Stimulated activated CD4-positive, alpha-beta T cell treated with anti-CD3 and anti-CD28 coated beads, Interleukin-4, amount 100 ng/mL, for 1 hour (primary cell): Measurements from ENCODE around the gene CMIP.

Experiments
- DNase-seq: peaks from one replicate; pipeline ENCODE4 v3.0.0-alpha.2; 2020

Gene CMIP

DNA sequence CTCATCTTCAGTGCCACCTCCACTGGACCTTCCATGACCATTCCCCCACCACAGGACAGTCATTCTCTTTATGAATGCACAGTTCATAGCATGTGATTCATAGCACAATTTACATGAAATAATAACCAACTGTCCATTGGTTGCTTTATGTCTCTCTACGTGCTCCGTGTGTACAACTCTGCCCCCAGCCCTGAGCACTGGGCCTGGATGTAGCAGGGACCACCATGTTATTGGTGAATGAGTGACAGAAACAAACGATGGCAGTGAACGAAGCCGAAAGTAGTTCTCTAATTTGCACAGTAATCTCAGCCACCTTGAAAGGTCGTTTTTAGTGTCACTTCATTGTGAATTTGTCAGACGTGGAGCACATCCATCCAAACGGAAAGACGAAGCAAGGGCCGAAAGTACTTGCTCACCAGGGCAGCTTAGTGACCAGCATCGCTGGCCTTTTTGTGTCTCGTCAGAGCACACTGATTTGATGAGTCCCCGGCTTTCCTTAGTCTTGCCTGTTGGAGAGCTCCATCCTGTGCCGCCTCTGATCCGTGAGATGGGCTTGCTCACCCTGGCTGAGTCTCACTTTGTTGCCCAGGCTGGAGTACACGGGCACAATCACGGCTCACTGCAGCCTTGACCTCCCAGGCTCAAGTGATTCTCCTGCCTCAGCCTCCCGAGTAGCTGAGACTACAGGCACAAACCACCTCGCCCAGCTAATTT, 95.3 kb downstream of the CMIP start:
- DNase-seq, result no peak

DNA sequence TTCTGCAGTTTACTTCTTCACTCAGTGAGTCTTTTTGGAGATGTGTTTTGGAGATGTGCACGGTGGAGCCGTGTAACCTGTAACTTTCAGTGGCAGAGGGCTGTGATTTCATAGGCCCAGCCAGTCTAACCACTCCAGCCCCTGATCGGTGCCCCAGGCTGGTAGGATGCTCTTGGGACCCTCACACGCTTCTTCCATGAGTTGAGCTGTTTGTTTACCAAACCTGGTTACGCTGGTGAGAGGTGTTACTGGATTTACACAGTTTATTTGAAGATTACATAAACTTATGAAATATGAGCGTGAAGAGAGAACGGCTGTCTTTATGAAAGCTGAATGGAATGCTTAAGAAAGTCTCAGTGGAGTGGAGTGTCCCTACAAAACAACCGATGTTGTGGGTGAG, 96.7 kb downstream of the CMIP start:
- DNase-seq, result no peak

DNA sequence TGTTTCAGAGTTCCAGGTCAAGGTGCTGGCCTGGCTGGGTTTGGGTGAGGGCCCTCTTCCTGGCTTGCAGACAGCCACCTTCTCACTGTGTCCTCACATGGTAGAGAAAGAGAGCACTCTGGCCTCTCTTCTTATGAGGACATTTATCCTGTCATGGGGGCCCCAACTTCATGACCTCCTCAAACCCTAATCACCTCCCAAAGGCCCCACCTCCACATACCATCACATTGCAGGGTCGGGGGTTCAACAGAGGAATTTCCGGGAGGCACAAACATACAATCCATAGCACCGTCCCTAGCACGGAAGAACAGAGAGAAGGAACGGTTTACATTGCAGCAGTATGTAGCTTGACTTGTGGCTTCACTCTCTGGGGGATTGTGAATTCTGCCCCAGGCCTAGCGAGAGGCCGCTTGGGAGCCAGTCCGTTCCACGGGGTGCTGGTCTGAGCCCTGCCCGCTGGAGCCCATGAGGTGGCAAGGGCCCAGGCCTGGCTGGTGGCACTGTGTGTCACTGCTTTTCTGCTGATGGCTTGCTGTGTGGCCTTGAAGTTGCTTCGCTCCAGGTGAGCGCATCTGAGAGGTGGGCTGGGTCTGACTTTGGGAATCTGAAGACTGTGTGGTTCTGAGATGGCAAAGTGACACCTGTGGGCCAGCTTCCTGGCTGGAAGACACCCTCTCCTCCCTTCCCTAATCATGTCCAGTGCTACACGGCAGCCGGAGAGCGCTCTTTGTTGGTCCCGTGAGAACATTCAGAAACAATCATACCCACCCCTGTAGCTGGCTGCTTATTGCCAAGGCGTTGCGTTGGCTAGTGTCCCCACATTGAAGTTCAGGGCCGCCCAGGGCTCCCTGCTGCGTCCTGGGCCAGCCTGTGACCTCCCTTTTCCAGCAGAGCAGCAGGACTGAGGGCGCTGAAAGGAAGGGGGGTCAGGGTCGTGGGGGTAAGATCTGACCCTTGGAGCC, 98.3 kb downstream of the CMIP start:
- no peak for DNase-seq

DNA sequence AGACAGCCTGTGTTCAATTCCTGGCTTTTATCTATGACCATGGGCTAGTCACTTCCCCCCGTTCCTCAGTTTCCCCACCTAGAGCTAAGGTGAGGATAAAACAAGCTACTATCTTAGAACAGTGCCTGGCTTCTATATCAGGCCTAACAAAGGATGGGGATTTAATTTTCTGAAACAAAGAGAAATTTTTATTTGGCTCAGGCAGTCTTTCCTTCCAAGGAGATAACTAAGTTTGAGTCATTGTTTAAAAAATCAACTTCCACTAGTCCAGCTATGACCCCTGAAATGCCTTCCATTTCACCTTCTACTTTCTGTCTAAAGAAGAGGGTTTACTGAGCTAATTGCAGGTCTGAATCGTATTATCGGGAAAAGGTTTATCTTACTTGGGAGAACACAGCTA, 99.0 kb downstream of the CMIP start:
- no peak for DNase-seq

DNA sequence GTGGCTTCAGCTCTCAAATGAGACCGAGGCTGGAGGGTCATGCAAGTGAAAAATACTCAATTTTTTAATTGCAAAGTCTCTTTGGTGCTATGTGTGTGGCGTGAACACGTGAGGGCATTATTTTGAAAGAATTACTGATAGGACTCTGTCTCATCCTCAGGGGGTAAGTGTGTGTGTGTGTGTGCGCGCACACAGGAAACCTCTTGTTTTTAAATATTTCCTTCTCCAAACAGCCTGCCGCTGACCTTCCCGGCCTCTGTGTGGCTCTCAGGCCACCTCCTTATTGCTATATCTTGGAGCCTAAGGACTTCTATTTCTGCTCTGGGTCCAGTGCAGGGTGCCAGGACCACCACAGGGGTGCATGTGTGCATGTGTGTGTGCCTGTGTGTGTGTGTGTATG, 99.7 kb downstream of the CMIP start:
- no peak for DNase-seq

DNA sequence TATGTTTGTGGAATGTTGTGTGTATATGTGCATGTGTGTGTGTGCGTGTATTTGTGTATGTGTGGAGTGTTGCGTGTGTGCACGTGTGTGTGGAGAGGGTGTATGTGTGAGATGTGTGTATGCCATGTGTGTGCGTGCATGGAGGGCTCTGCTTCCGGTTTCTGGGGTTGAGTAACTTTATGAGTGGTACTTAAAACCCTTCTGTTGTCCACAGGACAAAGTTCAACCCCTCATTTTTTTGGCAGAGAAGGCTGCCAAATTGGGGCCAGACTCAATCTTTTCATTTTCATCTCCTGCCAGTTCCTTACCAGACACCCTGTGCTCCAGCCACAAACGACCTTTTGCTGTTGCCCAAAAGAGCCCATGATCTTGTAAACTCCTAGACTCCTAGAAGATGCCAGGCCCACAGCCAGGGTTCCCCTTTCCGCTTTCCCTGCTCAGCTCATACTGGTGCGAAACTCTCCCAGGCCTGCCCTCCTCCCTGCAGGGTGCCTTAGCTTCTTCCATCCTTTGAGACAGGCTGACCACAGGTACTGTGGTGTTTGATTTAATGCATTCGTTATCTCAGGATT, 100.2 kb downstream of the CMIP start:
- no peak for DNase-seq

DNA sequence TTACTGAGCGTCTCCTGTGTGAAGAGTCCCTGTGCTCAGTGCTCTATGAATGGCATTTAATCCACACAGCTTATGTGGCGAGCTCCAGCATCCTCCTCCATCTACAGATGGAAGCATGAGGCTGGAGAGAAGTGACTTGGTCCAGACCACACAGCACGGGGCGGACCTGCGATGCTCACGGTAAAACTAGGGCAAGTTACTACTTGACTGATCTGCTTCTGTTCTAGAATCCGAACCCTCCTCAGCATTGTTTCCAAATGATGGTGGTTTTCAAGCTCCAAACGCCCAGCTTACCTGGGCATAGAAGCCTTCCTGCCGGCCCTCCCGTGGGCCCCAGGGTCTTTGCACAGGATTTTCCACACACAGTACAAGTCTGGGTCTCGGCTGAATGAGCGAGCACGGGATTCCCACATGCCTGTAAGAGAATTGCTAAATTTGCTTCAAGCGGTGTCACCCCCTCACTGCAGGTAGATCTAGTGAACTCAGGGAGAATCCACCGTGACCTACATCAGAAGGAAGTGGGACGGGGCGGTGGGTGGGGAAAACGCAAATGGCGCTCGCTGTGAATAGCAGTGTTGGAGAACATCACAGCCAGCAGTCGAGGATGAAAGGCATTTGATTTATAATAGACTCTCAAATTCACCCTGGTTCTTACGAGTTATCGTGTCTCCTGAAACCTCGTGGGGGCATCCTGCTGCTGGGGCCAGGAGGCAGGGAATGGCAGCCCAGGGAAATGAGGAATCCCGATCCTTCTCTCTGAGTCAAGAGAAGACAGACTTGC, 101.1 kb downstream of the CMIP start:
- DNase-seq, result no peak

DNA sequence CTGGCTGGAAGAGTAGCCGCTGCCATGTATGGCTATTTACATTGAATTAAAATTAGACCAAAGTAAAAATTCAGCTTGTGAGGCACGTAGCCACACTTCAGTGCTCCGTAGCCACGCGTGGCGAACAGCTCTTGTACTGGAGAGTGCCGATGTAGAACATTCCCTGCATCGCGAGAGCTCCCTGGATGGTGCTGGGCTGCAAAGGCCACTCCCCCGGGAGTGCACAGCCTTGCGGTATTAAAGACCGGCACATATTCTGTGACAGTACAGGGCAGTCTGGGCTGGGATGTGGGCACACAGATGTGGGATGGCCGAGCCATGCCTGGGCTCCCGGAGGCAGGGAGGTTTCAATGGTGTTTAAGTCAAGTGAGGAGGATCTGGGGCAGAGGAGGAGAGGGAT, 102.2 kb downstream of the CMIP start:
- DNase-seq, result no peak

DNA sequence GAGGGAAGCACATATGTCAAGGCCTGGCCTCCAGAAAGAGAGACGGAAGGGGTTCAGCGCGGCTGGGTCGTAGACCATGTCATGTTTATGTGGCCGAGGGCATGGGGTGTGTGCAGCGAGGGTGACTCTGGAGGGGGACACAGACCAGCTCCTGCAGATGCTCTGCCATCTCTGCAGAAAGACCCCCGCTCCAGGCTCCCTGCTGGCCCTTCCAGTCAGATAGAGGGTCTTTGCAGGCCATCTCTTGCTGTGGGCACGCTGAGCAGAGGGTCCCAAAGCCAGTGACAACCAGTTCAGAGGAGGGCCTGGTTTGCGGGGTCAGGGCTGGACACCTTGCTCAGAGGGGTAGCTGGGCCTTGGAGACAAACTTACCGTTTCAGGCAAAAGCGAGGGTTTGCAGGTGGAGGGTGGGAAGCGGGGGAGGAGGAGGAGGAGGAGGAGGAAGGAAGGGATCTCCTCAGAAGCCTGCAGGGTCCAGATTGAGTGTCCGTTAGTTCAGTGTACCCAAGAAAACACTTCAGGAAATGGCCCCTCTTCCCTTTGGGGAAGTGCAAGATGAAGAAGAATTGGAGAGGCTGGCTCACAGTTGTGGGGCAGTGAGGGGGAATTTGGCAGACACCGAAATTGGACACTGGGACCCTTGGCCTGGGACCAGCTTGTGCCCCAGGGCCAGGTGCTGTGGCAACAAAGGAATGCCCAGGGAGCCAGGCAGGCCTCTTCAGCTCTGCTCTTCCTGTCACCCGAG, 102.8 kb downstream of the CMIP start:
- no peak for DNase-seq

DNA sequence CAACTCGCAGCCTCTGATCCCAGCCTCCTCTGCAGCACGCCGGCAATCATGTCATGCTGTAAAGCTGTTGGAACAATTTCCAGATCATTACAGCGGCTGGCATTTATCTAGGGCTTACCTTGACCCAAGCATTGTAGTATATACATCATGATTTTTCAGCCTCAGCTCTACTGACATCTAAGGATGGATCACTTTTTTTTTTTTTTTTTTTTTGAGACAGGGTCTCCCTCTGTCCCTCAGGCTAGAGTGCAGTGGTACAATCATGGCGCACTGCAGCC, 103.3 kb downstream of the CMIP start:
- no peak for DNase-seq

DNA sequence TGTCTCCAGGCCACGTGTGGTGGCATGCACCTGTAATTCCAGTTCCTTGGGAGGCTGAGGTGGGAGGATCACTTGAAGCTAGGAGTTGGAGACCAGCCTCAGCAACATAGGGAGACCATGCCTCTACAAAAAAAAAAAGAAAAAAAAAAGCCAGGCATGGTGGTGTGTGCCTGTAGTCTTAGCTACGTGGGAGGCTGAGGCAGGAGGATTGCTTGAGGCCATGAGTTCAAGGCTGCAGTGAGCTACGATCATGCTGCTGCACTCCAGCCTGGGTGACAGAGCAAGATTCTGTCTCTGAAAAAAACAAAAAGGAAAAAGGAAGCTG, 103.9 kb downstream of the CMIP start:
- DNase-seq, result no peak

DNA sequence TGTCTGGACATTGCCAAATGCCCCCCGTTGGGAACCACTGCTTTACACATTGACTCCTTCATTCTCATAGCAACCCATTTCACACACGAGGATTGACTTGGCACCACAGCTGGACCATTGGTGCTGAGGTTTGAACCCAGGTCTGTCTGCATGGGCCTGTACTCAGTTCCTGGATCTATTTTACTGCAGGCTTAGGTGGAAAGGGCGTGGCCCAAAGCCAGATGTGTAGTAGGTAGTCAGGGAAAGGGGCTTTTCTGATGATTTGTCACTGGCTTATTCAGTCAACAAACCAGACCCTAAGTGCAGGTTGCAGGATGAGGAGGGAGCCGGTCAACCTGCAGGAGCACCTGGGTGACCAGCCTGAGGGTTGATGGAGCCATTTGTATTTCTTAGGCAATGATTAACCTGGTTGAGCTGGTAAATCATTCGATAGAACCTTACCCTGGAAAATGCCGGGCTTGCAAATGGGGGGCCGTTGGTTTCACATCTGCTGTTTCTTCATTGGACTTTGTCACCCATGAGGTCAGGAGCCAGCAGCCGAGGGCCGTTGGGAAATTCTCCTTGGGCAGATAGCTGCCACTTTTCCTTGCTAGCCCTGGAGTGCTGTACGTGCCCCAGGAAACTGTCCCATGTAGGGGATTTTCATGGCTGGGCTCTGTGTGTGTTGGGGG, 104.4 kb downstream of the CMIP start:
- no peak for DNase-seq

DNA sequence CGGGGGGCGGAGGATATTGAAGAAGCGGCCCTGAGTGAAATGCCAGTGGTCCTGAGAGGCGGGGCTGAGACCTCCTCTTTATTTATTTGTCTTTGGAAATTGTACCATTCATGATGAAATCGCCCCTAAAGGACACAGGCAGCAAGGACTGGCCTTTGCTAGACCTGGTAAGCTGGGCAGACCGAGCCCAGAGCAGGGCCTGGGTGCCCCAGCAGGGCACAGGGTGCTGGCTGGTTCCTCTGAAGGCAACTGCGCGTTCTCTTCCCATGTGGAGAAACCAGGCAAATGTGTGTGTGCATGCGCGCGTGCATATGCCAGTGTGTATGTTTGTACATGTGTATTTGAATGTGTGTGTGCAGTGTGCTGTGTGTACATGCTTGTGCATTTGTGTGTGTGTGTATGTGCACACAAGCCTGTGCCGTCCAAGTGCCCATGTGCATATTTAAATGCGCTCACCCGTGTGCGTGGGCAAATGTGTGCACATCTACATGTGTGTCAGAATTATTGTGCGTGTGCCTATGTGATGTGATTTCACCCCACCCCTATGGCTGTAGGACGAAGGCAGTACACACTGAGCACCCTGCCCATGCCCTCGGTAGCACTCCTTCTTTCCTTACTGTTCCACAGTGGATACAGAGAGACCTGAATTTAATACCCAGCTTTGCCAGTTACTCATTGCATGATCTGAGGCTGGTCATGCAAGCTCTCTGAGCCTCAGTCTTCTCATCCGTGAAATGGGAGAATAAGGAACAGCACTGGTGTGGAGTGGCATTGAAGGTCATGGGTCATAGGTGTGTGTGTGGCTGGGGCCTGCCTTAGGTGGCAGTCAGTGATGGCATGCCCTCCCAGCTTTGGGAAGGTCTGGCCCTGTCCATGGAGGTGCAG, 105.2 kb downstream of the CMIP start:
- DNase-seq, result no peak

DNA sequence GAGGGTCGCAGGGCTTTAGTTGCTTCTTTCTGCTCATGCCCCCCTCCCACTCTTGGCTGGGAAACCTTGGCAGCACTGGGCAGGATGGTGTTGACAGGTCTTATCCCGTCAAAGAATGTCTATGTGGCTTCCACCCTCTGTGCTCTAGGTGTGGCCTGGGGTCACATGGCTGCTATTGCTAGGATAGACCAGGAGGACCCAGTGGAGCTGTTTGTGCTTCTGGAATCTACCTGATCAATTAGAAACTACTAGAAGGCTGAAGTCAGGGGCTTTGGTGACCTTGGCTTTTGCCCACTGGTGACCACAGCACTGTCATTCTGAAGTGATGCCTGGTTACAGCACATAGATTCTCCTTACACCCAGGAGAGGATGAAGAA, 105.8 kb downstream of the CMIP start:
- no peak for DNase-seq

DNA sequence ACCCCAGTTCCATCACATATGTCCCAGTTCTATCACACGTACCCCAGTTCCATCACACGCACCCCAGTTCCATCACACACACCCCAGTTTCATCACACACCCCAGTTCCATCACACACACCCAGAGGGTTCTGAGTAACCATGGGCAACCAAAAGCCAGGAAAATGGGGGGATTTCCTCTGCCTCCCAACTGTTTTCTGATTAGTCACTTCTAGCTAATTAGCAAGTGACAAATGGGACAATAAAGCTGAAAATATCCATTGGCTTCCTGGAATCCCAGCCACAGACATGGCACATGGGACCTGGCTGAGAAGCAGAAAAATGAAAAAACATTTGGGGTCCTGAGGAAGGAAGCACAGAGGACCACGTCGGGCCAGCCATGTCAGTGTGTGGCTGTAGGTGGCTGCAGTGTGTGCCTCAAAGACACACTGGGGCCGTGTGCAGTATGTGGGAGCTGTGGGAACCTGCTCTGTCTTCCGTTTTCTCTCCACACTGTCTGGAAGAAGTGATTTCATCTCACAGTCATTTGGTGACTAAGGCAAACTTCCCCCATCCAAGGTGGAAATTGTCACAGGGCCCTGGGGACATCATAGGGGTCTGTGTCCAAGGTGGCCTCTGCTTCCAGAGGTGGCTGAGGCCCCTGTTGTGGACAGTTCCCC, 106.7 kb downstream of the CMIP start:
- no peak for DNase-seq

DNA sequence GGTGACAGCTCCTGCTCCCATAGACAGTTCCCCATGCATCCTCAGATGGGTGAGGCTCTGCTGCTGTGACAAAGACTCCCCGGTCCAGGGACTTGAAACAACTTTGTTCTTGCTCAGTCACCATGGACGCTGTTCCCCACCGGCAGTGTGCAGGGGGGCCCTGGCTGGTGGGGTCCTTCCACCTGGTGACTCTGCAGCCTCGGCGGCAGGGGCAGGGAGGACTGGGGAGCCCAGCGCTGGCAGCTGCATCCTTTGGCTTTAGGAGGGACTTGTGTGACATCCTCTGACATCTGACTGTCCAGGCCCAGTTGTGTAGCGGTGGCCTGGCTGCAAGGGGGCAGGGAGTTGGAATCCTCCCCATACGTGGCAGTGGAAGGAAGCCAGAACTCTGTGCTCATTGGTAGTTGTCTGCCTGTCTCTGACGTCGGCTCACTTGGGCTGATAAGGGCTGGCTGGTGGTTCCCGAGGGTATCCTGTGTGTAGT, 107.3 kb downstream of the CMIP start:
- no peak for DNase-seq

DNA sequence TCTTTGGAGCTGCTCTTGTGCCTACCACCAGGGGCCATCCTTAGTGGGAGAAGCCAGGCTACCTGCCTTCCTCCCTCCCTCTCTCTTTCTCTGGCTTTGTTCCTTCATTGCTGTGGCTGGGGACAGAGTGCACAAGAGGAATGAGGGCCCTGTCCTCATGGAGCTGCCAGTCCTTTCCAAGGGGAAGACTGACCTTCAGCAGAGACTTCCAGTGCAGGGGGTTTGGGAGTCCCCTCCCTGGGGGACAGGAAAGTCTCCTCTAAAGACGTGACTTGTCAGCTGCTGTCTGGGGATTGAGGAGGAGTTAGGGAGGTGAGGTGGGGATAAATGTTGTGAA, 108.1 kb downstream of the CMIP start:
- no peak for DNase-seq

DNA sequence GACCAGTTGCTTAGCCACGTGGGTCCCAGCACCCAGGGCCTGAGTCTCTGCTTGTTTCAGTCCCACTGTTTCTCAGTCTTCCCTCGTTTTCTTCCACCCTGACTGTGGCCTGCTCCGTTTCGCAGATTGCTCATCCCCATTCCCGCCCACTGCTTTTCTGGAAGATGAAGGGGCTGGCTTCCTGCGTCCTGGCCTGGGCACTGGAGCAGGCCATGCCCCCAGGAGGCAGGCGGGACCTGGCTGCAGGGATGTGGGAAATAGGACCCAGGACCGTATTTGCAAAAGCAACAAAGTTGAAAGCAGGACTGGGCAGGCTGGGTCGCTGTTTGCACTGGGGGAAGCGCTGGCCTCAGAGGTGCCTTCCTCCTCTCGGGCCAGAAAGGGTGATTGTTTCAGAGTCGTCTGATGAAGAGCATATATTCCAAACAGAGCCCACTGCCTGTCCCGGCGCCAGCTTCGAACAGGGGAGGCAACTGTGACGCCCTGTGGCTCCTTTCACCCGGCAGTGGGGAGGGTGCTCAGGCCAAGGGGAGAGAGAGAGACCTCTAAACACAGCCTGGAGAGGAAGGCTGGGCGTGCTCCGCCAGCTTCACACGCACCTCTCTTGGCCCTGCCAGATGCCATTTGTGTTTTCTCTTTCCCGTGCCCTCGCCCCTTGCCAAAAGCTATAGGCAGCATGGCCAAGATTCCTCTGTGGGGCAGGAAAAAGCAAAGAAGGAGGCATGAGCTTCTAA, 108.6 kb downstream of the CMIP start:
- DNase-seq, result no peak

DNA sequence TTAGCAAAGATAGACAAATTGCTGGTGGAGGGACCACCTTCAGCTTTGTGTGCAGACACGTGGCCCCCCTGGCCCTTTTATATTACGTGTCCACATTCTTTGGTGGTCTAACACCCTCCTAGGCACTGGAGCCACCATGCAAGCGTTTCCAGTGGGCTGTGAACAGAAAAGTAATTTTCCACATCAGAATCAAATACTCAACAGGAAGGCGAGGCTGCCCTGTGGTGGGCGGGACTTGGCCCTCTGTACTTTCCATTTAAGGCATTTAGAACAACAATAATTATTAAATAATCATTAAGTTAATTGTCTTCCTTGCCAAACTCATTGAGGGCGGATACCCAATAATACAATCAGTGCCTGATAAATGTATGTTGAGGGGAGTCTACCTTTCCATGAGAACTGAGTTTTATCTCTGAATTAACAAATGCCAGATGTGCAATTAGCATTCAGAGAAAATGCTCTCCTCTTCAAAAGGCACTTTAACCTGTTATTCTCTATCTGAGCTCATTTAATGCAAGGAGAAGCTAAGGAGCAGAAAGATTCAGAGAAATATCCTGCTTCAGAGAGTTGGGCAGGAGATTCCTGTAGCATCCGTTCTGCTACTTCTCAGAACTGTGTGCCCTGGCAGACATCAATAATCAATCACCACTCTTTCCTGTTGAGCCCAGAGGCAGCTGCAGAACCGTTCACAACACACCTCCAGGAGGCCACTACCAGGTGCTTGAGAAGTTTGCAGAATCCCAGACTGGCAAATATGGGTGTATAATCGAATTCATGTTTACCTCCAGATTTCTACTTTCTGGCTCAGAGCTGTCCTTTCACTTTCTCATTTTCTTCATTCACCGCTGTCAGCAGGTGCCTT, 109.4 kb downstream of the CMIP start:
- no peak for DNase-seq
